Sigmoid colon (tissue), 7 donors: ENCODE measurements around the gene SMTNL2. TPM values are rescaled to one million over a fixed set of nuclear protein-coding genes. Genes with fewer than 3 reads are reported as not detected.

ENCODE experiments used
- DNase-seq: peaks from one replicate; pipeline ENCODE4 v3.0.0-alpha.2; 2019
- H3K27ac ChIP-seq, 4 donors: fragments of 200-600 bp; sonication (generic); one replicate each; pipeline ENCODE4 v1.5.1; 2016 to 2019; ENCODE audit warnings: mild to moderate bottlenecking in 1 of 4
- H3K27me3 ChIP-seq, 3 donors: fragments of 200-600 bp; sonication (generic); one replicate each; pipeline ENCODE4 v1.5.1; 2019; ENCODE audit warnings: mild to moderate bottlenecking in 1 of 3
- H3K36me3 ChIP-seq, 4 donors: fragments of 200-600 bp; sonication (generic); one replicate each; pipeline ENCODE4 v1.5.1; 2016 to 2019
- H3K4me1 ChIP-seq, 4 donors: fragments of 200-600 bp; sonication (generic); one replicate each; pipeline ENCODE4 v1.5.1; 2017 to 2019
- H3K4me3 ChIP-seq, 4 donors: fragments of 200-600 bp; sonication (generic); one replicate each; pipeline ENCODE4 v1.5.1; 2017 to 2019; ENCODE audit warnings: mild to moderate bottlenecking in 2 of 4, moderate library complexity in 1 of 4
- H3K9me3 ChIP-seq, 4 donors: fragments of 200-600 bp in 3 of 4; sonication (generic) in 3 of 4; one replicate each; pipeline versions ENCODE4 v1.5.1 to v1.6.1; 2013 to 2019
- CTCF ChIP-seq, 4 experiments: fragments of 450-650 bp in 3 of 4; fragments of 200-600 bp in 1 of 4; IDR thresholded peaks; one replicate each; pipeline ENCODE4 v1.5.1; 2016 to 2019; ENCODE audit warnings: antibody characterized with exemption in 4 of 4, mild to moderate bottlenecking in 3 of 4, moderate library complexity in 2 of 4
- EP300 ChIP-seq, 4 donors: sonication (generic); formaldehyde crosslinking; IDR thresholded peaks; one replicate each; pipeline ENCODE4 v1.6.1; 2017; ENCODE audit warnings: antibody characterized with exemption in 4 of 4
- POLR2A ChIP-seq, 2 donors: fragments of 450-650 bp; IDR thresholded peaks; one replicate each; pipeline ENCODE4 v1.6.1; 2016; ENCODE audit warnings: antibody characterized with exemption in 2 of 2, mild to moderate bottlenecking in 2 of 2, moderate library complexity in 2 of 2
- POLR2AphosphoS5 ChIP-seq, 4 donors: sonication (generic); formaldehyde crosslinking; IDR thresholded peaks; one replicate each; pipeline ENCODE4 v1.6.1; 2017; ENCODE audit warnings: antibody characterized with exemption in 4 of 4
- WGBS, 2 donors: extraction: QIAGEN DNeasy Blood & Tissue Kit; methylation state at CpG; one replicate each; pipeline ENCODE4 v1.1.7; 2013; 5-methylcytosine and 5-hydroxymethylcytosine counted together
- intact Hi-C: fragments of 100-400 bp; cut with DNase I; formaldehyde crosslinking; loops from one replicate; pipeline ENCODE4 v1.15.1; 2023
- polyA plus RNA-seq, 3 donors: library from polyadenylated mRNA; stranded (reverse); fragments of 200-250 nt; gene quantifications; one replicate each; pipeline ENCODE4 v1.2.3, GENCODE V29; 2013
- total RNA-seq, 4 donors: library from RNA; depleted of rRNA; stranded (reverse); fragments of >200 nt; gene quantifications; one replicate each; pipeline ENCODE4 v1.1.0, GENCODE V29; 2016
- donor health status: healthy with polysubstance abuse.
- donor health status: Bipolar disorder and iron deficiency.
- donor health status: healthy.

Gene SMTNL2
- total and polyA plus RNA-seq, 7 donors: 0.33 to 1.9 (median 0.99) TPM; not detected in 1

GRCh38 chr17:4544951-4545216 lies 39.4 kb upstream of the SMTNL2 start:
- TF ChIP-seq POLR2AphosphoS5 (IDR thresholded peaks at IDR 0.05) (no peak), EP300 (IDR thresholded peaks at IDR 0.05) (no peak), POLR2A (IDR thresholded peaks at IDR 0.05) (no peak), CTCF (IDR thresholded peaks at IDR 0.05) (no peak)
- no peaks in the 10 kb centered on the region for H3K4me1 ChIP-seq
- no peak for DNase-seq
- no peaks in the 10 kb centered on the region for H3K9me3 ChIP-seq
- no peak overlapping the region for H3K4me3 ChIP-seq
- 91 to 92% methylated on average over 18 of the region's 18 CpGs for WGBS, 2 donors
- H3K36me3 ChIP-seq: peaks cover 14 to 98% (median 78%) of the 10 kb centered on the region in 4 donors
- intact Hi-C loops: no loop called here
- no peak overlapping the region for H3K27ac ChIP-seq
- no peaks in the 10 kb centered on the region for H3K27me3 ChIP-seq

- Histone ChIP-seq H3K4me3 (no peak overlapping the region), H3K27ac (no peak overlapping the region), H3K4me1 (no peaks in the 10 kb centered on the region), H3K36me3 (peaks cover 14 to 98% (median 78%) of the 10 kb centered on the region in 4 donors), H3K27me3 (no peaks in the 10 kb centered on the region), H3K9me3 (no peaks in the 10 kb centered on the region)
- TF ChIP-seq CTCF (IDR thresholded peaks at IDR 0.05) (no peak), POLR2A (IDR thresholded peaks at IDR 0.05) (no peak), POLR2AphosphoS5 (IDR thresholded peaks at IDR 0.05) (no peak), EP300 (IDR thresholded peaks at IDR 0.05) (no peak)
- intact Hi-C loops: no loop called here
- peak; percentile 59 for DNase-seq
- WGBS, 2 donors: 92 to 94% methylated on average over 32 of the region's 32 CpGs
Observed at GRCh38 chr17:4545217-4545951, 38.9 kb upstream of the SMTNL2 start.

- DNase-seq: no peak
- H3K27me3 ChIP-seq: no peaks in the 10 kb centered on the region
- no peak for TF ChIP-seq EP300 (IDR thresholded peaks at IDR 0.05)
- no peak for TF ChIP-seq CTCF (IDR thresholded peaks at IDR 0.05)
- no peak for TF ChIP-seq POLR2A (IDR thresholded peaks at IDR 0.05)
- no peak for TF ChIP-seq POLR2AphosphoS5 (IDR thresholded peaks at IDR 0.05)
- H3K4me1 ChIP-seq: no peaks in the 10 kb centered on the region
- H3K4me3 ChIP-seq: no peak overlapping the region
- no peak overlapping the region for H3K27ac ChIP-seq
- 92 to 93% methylated on average over 17 of the region's 17 CpGs for WGBS, 2 donors
- intact Hi-C loops: no loop called here
- H3K36me3 ChIP-seq: peaks cover 5 to 98% (median 77%) of the 10 kb centered on the region in 4 donors
- H3K9me3 ChIP-seq: no peaks in the 10 kb centered on the region
Observed at GRCh38 chr17:4547118-4547906, 37.0 kb upstream of the SMTNL2 start.

GRCh38 chr17:4548061-4548461 lies 36.3 kb upstream of the SMTNL2 start:
- H3K4me1 ChIP-seq: no peaks in the 10 kb centered on the region
- peaks cover 0 to 98% (median 72%) of the 10 kb centered on the region in 4 donors for H3K36me3 ChIP-seq
- no peaks in the 10 kb centered on the region for H3K27me3 ChIP-seq
- no peaks in the 10 kb centered on the region for H3K9me3 ChIP-seq
- TF ChIP-seq EP300 (IDR thresholded peaks at IDR 0.05): no peak
- no peak for TF ChIP-seq POLR2A (IDR thresholded peaks at IDR 0.05)
- no peak for TF ChIP-seq CTCF (IDR thresholded peaks at IDR 0.05)
- no peak for TF ChIP-seq POLR2AphosphoS5 (IDR thresholded peaks at IDR 0.05)
- H3K4me3 ChIP-seq: no peak overlapping the region
- WGBS, 2 donors: 95% methylated on average over 18 of the region's 18 CpGs
- H3K27ac ChIP-seq: no peak overlapping the region
- intact Hi-C loops: no loop called here
- peak; percentile 62 for DNase-seq
